Cardiac muscle cell (in vitro differentiated cells and primary cell): ENCODE results near the gene FKBP9. TPM values are rescaled to one million over a fixed set of nuclear protein-coding genes. Genes with fewer than 3 reads are reported as not detected.

Experiments used
- DNase-seq, 2 donors: peaks; one replicate each; pipeline versions ENCODE4 v3.0.0 to v3.0.0-alpha.2; 2010 to 2017; ENCODE audit warnings: low read depth in 1 of 2, low spot score in 1 of 2
- H3K27ac ChIP-seq: fragments of 200-600 bp; sonication (generic); 2 replicates; pipeline ENCODE4 v1.5.1; 2016
- H3K27me3 ChIP-seq: fragments of 200-600 bp; sonication (generic); 2 replicates; pipeline ENCODE4 v1.6.0; 2016; ENCODE audit warnings: control low read depth
- H3K36me3 ChIP-seq: fragments of 200-600 bp; sonication (generic); 2 replicates; pipeline ENCODE4 v1.5.1; 2016; ENCODE audit warnings: control low read depth
- H3K4me1 ChIP-seq: fragments of 200-600 bp; sonication (generic); 2 replicates; pipeline ENCODE4 v1.8.1; 2017; ENCODE audit warnings: low read depth, mild to moderate bottlenecking, mixed run types
- H3K4me3 ChIP-seq: fragments of 200-600 bp; sonication (generic); 2 replicates; pipeline ENCODE4 v1.5.1; 2016; ENCODE audit warnings: mild to moderate bottlenecking
- H3K9me3 ChIP-seq: fragments of 200-600 bp; sonication (generic); 2 replicates; pipeline ENCODE4 v1.5.1; 2017; ENCODE audit warnings: low read depth, mild to moderate bottlenecking, control low read depth
- CTCF ChIP-seq: IDR thresholded peaks from 2 replicates; pipeline ENCODE4 v1.5.1; 2012; ENCODE audit warnings: low read depth, mild to moderate bottlenecking, low read length
- polyA plus RNA-seq: library from polyadenylated mRNA; unstranded; fragments of >200 nt; fragmentation: Nextera tagmentation; extraction: Ambion mirVana; gene quantifications from 2 replicates; pipeline ENCODE4 v1.2.1, GENCODE V29; 2016
- total RNA-seq: library from RNA; depleted of rRNA; stranded (reverse); fragments of >200 nt; gene quantifications from 2 replicates; pipeline ENCODE4 v1.2.3, GENCODE V29; 2016

Gene FKBP9
- total and polyA plus RNA-seq, 2 experiments from 2014 or later, result 58.0 to 123 TPM

DNA sequence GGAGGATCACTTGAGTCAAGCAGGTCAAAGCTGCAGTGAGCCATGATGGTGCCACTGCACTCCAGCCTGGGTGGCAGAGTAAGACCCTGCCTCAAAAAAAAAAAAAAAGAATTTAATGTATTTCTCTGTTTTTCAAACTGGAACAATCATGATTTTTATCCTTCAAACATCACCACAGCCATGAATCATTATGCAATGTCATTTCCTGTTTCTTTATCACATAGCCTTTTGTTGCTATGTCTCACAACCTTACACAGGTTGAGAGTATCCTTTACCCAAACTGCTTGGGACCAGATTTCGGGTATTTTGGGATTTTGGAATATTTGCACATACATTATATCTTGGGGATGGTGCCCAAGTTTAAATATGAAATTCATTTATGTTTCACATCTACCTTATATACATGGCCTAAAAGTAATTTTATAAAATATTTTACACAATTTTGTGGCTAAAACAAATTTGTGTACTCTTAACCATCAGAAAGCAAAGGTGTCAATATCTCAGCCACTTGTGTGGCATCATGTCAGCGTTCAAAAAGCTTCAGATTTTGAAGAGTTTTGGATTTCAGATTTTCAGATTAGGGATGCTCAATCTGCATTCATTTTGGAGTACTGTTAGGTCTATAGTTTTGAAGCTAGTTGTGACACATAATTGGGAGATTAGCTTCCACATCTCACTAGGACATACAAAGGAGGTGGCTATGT is 97.2 kb downstream of the FKBP9 start:
- no peaks in the 10 kb centered on the region for H3K36me3 ChIP-seq
- no peak overlapping the region for H3K4me3 ChIP-seq
- H3K27me3 ChIP-seq, result no peaks in the 10 kb centered on the region
- DNase-seq, result no peak
- H3K9me3 ChIP-seq, result no peaks in the 10 kb centered on the region
- no peak for TF ChIP-seq CTCF
- no peak overlapping the region for H3K27ac ChIP-seq
- H3K4me1 ChIP-seq, result no peaks in the 10 kb centered on the region

GRCh38 chr7:33055158-33055557 is 97.9 kb downstream of the FKBP9 start:
- no peak for DNase-seq
- Histone ChIP-seq H3K4me3 (no peak overlapping the region), H3K36me3 (no peaks in the 10 kb centered on the region), H3K27ac (no peak overlapping the region), H3K4me1 (no peaks in the 10 kb centered on the region), H3K27me3 (no peaks in the 10 kb centered on the region), H3K9me3 (no peaks in the 10 kb centered on the region)
- TF ChIP-seq CTCF, result no peak

Other genes starting within 250 kb of the FKBP9 start
- gene KBTBD2, start 65.7 kb upstream of the FKBP9 start, total RNA-seq, result 28.8 and 41.6 TPM in 2 replicates
- gene KBTBD2, start 65.7 kb upstream of the FKBP9 start, polyA plus RNA-seq, result 35.4 and 45.8 TPM in 2 replicates
- 23.7 and 26.9 TPM in 2 replicates for gene NT5C3A, start 105.3 kb downstream of the FKBP9 start, total RNA-seq
- 37.6 and 42.6 TPM in 2 replicates for gene NT5C3A, start 105.3 kb downstream of the FKBP9 start, polyA plus RNA-seq
- 27.4 and 28.4 TPM in 2 replicates for gene RP9, start 152.0 kb downstream of the FKBP9 start, total RNA-seq
- 35.3 and 43.2 TPM in 2 replicates for gene RP9, start 152.0 kb downstream of the FKBP9 start, polyA plus RNA-seq
- gene BBS9, start 172.1 kb downstream of the FKBP9 start, total RNA-seq, result 11.8 and 13.2 TPM in 2 replicates
- 9.8 and 16.0 TPM in 2 replicates for gene BBS9, start 172.1 kb downstream of the FKBP9 start, polyA plus RNA-seq